Measurements from ENCODE around the gene PPIP5K1. TPM values are rescaled to one million over a fixed set of nuclear protein-coding genes. Genes with fewer than 3 reads are reported as not detected.
"Not testable (repeated sequence)": the region's sequence is repeated elsewhere in the genome, so short reads cannot be mapped to it uniquely, and the experiment has no call there.

PPIP5K1 gene
- 561 and 589 TPM in 2 replicates for total RNA-seq (2011; cell fraction: chromatin; rRNA removed; ENCODE audit: low replicate concordance)
- 236 and 242 TPM in 2 replicates for total RNA-seq (2011; cell fraction: nucleolus; rRNA removed)
- 197 and 239 TPM in 2 replicates for total RNA-seq (2011; cell fraction: nucleoplasm; rRNA removed)
- total RNA-seq (2014; rRNA removed) (15.6 and 20.2 TPM in 2 replicates), total RNA-seq (2014; rRNA removed; fragmentation: Illumina TruSeq; extraction: Trizol) (31.2 and 34.0 TPM in 2 replicates), total RNA-seq (2015; rRNA removed; fragmentation: Illumina TruSeq; extraction: Trizol) (32.1 and 35.1 TPM in 2 replicates), total RNA-seq (2021) (48.4 and 52.2 TPM in 2 replicates), polyA plus RNA-seq (2011; rRNA removed) (54.5 and 74.6 TPM in 2 replicates), polyA plus RNA-seq (2014; fragmentation: Illumina TruSeq; extraction: Trizol) (35.6 and 37.0 TPM in 2 replicates), polyA plus RNA-seq (2014; fragmentation: Nextera tagmentation; extraction: Ambion mirVana) (10 to 100 TPM in 1 of 2 experiments, 1 to 10 TPM in 1; 2.5 to 10.8 TPM), polyA plus RNA-seq (2014; rRNA removed) (40.6 and 56.4 TPM in 2 replicates), polyA minus RNA-seq (2011; rRNA and poly(A)+ RNA removed) (110 and 117 TPM in 2 replicates), Bru-seq, nascent RNA (percentile 48 among the genes with signal in this experiment), BruChase-seq, experiment 1, labeled RNA remaining after a 2-hour chase (percentile 55 among the genes with signal in this experiment), BruChase-seq, experiment 2, labeled RNA remaining after a 6-hour chase (percentile 61 among the genes with signal in this experiment)
- 46.4 and 56.9 TPM in 2 replicates for polyA plus RNA-seq (2011; cell fraction: cytosol; rRNA removed)
- polyA plus RNA-seq (2011; cell fraction: nucleus; rRNA removed) = 241 and 373 TPM in 2 replicates
- polyA plus RNA-seq (2012) = 25.3 and 36.5 TPM in 2 replicates
- polyA minus RNA-seq (2011; cell fraction: cytosol; rRNA and poly(A)+ RNA removed) = 16.9 and 21.8 TPM in 2 replicates
- 143 and 146 TPM in 2 replicates for polyA minus RNA-seq (2011; cell fraction: nucleus; rRNA and poly(A)+ RNA removed)
- long read RNA-seq, experiment 1, partial matches to known transcripts = 13 of 19 reads
- long read RNA-seq, experiment 1, other reads (novel, unspliced or antisense) = 6 of 19 reads
- long read RNA-seq, experiment 2, full-length matches to known transcripts = 1 of 14 reads
- long read RNA-seq, experiment 2, partial matches to known transcripts = 8 of 14 reads
- long read RNA-seq, experiment 2, other reads (novel, unspliced or antisense) = 5 of 14 reads
- long read RNA-seq, experiment 3, partial matches to known transcripts = 0 of 2 reads
- long read RNA-seq, experiment 3, other reads (novel, unspliced or antisense) = 2 of 2 reads

DNA sequence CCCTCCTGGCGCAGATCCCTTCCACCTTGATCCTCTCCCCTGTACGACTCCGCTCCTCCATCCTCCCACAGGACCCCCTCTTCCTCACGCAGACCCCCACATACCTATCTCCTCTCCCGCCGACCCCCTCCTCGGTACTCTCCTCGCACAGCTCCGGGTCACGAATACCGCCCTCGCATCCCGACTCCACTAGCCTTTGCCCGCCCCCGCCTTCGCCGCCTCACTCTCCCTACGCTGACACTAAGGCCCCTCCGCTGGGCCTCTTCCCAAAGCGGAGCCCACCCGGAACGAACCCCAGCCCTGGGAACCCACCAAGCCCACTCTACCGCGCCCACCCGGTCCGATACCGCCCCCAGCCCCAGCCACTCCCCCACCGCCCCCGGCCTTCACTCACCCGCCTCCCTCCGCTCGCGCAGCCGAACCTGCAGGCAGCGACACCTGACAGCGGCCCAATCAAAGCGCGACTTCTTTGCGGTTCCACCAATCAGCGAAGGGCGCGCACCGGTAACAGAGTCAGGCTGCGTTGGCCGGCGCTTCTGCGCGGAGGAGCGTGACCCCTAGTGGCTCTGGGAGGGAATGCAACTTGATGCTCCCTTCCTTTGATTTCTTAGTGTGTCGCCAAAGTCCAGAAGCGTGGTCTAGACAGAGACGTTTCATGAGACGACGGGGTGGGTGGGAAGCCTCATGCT, at the start of gene PPIP5K1:
Gene PPIP5K1 (minus strand): TSS at position 431 of the 689 bp plus-strand sequence. CDS start 5,704 bp downstream, outside the sequence.
- no CpG with 5 or more reads among the region's 54 CpGs for WGBS (ENCODE audit: insufficient coverage, low coverage, missing lambda C conversion rate)
- H3K4me3 ChIP-seq; H3K27me3 ChIP-seq (ENCODE audit: control insufficient read depth in 2 of 2, insufficient read depth in 2 of 2, low read length in 2 of 2); H3K9ac ChIP-seq (ENCODE audit: insufficient read depth in 1 of 2, low read depth in 2 of 2, low read length in 2 of 2); H3K27ac ChIP-seq (ENCODE audit: extremely low read depth, low read depth, low read length); H3K4me1 ChIP-seq (replicated peaks in 1 of 2; ENCODE audit: control insufficient read depth in 2 of 2, insufficient read depth in 2 of 2, low read length in 2 of 2); H3K36me3 ChIP-seq (ENCODE audit: control insufficient read depth, insufficient read depth, low read length); H3K4me2 ChIP-seq (ENCODE audit: insufficient read depth, low read length); CTCF ChIA-PET (ENCODE audit: low intra/inter-chr PET ratio); H2AFZ ChIP-seq (ENCODE audit: low read depth, low read length); intact Hi-C loops (cut with micrococcal nuclease); H4K20me1 ChIP-seq (replicated peaks; ENCODE audit: control insufficient read depth, insufficient read depth, low read length); POLR2A ChIA-PET; DNase-seq (ENCODE audit: extremely low read depth in 1 of 4, low spot score in 3 of 4); H3K9me3 ChIP-seq (replicated peaks; ENCODE audit: control insufficient read depth, insufficient read depth, low read depth, low read length); H3K79me2 ChIP-seq (ENCODE audit: control insufficient read depth, insufficient read depth, low read length); BruUV-seq (replicated peaks); H3K9me1 ChIP-seq (ENCODE audit: control insufficient read depth, insufficient read depth, low read length): not testable (repeated sequence)
- ATAC-seq (peak; percentile 96), FAIRE-seq (peak; percentile 99)
- in situ Hi-C loops (cut with MboI) = loop anchor here (25.0 kb wide), 1 partner anchor 153 kb away; no protein-coding TSS in a partner anchor

DNA sequence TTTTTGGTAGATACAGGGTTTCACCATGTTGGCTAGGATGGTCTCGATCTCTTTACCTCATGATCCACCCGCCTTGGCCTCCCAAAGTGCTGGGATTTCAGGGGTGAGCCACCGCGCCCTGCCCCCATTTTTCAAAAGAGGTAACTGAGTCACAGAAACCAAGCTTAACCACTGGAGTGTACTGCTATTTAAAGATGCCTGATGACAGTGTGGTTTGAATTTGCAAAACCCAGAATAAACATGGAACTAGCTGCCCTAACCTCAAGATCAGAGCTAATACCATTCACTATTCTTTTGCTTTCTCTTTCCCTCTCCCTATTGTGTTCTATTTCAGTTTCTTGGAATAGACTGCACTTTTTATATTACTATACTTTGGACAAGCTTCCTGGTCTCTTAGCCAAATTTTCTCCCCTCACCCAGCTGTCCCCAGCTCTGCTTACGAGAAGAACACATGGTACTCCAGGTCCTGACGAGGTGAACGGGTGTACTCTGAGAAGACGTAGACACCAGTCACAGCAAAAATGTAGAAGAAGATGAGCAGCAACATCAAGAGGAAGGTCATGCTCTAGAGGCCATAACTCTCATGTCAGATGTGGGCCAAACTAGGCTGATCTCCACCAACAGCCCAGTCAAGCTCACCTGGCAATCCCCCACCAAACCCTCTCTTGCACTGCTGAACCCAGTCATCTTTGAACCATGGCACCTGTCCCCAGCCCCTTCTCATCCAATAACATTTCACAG, 48.6 kb upstream of the PPIP5K1 start:
- DNase-seq (ENCODE audit: extremely low read depth in 1 of 4, low spot score in 3 of 4); POLR2A ChIA-PET; H3K36me3 ChIP-seq (ENCODE audit: control insufficient read depth, insufficient read depth, low read length); H2AFZ ChIP-seq (ENCODE audit: low read depth, low read length); H4K20me1 ChIP-seq (replicated peaks; ENCODE audit: control insufficient read depth, insufficient read depth, low read length); ATAC-seq; intact Hi-C loops (cut with micrococcal nuclease); CTCF ChIA-PET (ENCODE audit: low intra/inter-chr PET ratio); H3K79me2 ChIP-seq (ENCODE audit: control insufficient read depth, insufficient read depth, low read length); BruUV-seq (replicated peaks); H3K27ac ChIP-seq (ENCODE audit: extremely low read depth, low read depth, low read length); H3K4me2 ChIP-seq (ENCODE audit: insufficient read depth, low read length); H3K27me3 ChIP-seq (ENCODE audit: control insufficient read depth in 2 of 2, insufficient read depth in 2 of 2, low read length in 2 of 2); in situ Hi-C loops (cut with MboI); H3K9me1 ChIP-seq (ENCODE audit: control insufficient read depth, insufficient read depth, low read length); H3K4me1 ChIP-seq (replicated peaks in 1 of 2; ENCODE audit: control insufficient read depth in 2 of 2, insufficient read depth in 2 of 2, low read length in 2 of 2); H3K9ac ChIP-seq (ENCODE audit: insufficient read depth in 1 of 2, low read depth in 2 of 2, low read length in 2 of 2); H3K9me3 ChIP-seq (replicated peaks; ENCODE audit: control insufficient read depth, insufficient read depth, low read depth, low read length); H3K4me3 ChIP-seq: not testable (repeated sequence)
- WGBS (ENCODE audit: insufficient coverage, low coverage, missing lambda C conversion rate) = 61% methylated on average over 8 of the region's 8 CpGs
- FAIRE-seq = peak; percentile 46

Measured in K562 (cell line).